ENCODE measurements around the gene ERI2. TPM values are rescaled to one million over a fixed set of nuclear protein-coding genes. Genes with fewer than 3 reads are reported as not detected.

Gene ERI2
- total and polyA plus RNA-seq, 2 of the 13 experiments (the other 11 are each of a cell fraction or from before 2014, with no cell fraction given) = 17.4 to 41.3 TPM

DNA sequence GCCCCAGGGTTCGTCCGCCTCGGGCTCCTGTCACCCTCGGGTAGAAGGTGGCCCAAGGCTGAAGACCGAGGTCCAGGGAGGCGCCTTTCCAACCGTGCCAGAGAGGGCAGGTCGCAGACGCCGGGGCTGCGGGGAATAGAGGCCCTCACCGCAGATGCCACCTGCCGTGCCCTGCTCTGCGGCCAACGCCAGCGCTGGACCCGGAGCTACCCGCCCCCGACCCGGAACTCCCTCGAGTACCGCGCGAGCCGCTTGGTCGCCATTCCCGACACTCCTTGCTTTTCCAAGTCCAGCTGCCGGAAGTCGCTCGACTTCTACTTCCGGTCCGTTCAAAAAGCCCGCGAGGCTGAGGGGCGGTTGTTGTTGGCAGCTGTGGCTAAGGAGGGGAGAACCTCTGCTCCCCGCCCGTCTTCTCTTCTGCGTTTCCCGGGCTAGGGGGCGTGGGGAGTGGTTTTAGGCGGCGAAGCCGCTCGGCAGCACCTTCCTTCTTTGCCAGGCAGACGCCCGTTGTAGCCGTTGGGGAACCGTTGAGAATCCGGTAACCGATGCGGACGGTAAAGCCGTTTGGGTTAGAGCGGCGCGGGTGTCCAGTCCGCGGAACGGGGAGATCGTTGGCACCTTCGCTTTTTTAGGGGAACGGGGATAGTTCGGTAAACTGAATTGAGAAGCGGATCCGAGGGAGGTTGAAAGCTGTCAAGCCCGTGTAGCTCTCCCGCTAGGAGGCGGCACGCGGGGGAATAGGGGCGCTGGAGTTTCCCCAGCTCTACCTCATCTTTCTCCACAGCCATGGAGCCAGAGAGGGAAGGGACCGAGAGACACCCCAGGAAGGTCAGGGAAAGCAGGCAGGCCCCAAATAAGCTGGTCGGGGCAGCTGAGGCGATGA is at the start of gene ERI2, which contains the start of gene REXO5 (continued):
- TF ChIP-seq, protein P1, sequence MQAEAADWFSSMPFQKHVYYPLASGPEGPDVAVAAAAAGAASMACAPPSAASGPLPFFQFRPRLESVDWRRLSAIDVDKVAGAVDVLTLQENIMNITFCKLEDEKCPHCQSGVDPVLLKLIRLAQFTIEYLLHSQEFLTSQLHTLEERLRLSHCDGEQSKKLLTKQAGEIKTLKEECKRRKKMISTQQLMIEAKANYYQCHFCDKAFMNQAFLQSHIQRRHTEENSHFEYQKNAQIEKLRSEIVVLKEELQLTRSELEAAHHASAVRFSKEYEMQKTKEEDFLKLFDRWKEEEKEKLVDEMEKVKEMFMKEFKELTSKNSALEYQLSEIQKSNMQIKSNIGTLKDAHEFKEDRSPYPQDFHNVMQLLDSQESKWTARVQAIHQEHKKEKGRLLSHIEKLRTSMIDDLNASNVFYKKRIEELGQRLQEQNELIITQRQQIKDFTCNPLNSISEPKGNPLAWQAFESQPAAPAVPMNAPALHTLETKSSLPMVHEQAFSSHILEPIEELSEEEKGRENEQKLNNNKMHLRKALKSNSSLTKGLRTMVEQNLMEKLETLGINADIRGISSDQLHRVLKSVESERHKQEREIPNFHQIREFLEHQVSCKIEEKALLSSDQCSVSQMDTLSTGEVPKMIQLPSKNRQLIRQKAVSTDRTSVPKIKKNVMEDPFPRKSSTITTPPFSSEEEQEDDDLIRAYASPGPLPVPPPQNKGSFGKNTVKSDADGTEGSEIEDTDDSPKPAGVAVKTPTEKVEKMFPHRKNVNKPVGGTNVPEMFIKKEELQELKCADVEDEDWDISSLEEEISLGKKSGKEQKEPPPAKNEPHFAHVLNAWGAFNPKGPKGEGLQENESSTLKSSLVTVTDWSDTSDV (CRISPR knock-in tag; IDR thresholded peaks at IDR 0.05) = peak; percentile 61
- TF ChIP-seq TRIM24 (CRISPR knock-in tag; IDR thresholded peaks at IDR 0.05) = no peak
- TF ChIP-seq, protein P2, sequence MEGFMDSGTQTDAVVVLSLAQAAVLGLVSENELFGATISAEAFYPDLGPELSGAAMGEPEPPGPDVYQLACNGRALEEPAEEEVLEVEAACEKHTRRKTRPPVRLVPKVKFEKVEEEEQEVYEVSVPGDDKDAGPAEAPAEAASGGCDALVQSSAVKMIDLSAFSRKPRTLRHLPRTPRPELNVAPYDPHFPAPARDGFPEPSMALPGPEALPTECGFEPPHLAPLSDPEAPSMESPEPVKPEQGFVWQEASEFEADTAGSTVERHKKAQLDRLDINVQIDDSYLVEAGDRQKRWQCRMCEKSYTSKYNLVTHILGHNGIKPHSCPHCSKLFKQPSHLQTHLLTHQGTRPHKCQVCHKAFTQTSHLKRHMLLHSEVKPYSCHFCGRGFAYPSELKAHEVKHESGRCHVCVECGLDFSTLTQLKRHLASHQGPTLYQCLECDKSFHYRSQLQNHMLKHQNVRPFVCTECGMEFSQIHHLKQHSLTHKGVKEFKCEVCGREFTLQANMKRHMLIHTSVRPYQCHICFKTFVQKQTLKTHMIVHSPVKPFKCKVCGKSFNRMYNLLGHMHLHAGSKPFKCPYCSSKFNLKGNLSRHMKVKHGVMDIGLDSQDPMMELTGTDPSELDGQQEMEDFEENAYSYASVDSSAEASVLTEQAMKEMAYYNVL (CRISPR knock-in tag; IDR thresholded peaks at IDR 0.05; ENCODE audit: borderline replicate concordance) = peak; percentile 87
- peak; percentile 84; the same call in 1 of the 2 replicates for TF ChIP-seq ZNF234 (CRISPR knock-in tag; conservative IDR thresholded peaks at IDR 0.05)
- peak; percentile 99 for TF ChIP-seq SMYD3 (CRISPR knock-in tag; IDR thresholded peaks at IDR 0.05)
- TF ChIP-seq FIP1L1 (IDR thresholded peaks at IDR 0.05; ENCODE audit: borderline replicate concordance, insufficient read depth, low read depth, low read length) = 0 out of 2 replicates have a peak, but pooled peaks have one; percentile 55
- TF ChIP-seq SP140L (CRISPR knock-in tag; IDR thresholded peaks at IDR 0.05; ENCODE audit: borderline replicate concordance) = peak; percentile 89
- TF ChIP-seq, protein P3, sequence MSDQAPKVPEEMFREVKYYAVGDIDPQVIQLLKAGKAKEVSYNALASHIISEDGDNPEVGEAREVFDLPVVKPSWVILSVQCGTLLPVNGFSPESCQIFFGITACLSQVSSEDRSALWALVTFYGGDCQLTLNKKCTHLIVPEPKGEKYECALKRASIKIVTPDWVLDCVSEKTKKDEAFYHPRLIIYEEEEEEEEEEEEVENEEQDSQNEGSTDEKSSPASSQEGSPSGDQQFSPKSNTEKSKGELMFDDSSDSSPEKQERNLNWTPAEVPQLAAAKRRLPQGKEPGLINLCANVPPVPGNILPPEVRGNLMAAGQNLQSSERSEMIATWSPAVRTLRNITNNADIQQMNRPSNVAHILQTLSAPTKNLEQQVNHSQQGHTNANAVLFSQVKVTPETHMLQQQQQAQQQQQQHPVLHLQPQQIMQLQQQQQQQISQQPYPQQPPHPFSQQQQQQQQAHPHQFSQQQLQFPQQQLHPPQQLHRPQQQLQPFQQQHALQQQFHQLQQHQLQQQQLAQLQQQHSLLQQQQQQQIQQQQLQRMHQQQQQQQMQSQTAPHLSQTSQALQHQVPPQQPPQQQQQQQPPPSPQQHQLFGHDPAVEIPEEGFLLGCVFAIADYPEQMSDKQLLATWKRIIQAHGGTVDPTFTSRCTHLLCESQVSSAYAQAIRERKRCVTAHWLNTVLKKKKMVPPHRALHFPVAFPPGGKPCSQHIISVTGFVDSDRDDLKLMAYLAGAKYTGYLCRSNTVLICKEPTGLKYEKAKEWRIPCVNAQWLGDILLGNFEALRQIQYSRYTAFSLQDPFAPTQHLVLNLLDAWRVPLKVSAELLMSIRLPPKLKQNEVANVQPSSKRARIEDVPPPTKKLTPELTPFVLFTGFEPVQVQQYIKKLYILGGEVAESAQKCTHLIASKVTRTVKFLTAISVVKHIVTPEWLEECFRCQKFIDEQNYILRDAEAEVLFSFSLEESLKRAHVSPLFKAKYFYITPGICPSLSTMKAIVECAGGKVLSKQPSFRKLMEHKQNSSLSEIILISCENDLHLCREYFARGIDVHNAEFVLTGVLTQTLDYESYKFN (CRISPR knock-in tag; conservative IDR thresholded peaks at IDR 0.05) = peak; percentile 80
- TF ChIP-seq ZNF251 (CRISPR knock-in tag; IDR thresholded peaks at IDR 0.05) = peak; percentile 85; the same call in 1 of the 2 replicates
- peak; percentile 41 for TF ChIP-seq DNMT3B (CRISPR knock-in tag; conservative IDR thresholded peaks at IDR 0.05)
- TF ChIP-seq SKI (IDR thresholded peaks at IDR 0.05; ENCODE audit: partially characterized antibody) = no peak
- TF ChIP-seq, protein P4, sequence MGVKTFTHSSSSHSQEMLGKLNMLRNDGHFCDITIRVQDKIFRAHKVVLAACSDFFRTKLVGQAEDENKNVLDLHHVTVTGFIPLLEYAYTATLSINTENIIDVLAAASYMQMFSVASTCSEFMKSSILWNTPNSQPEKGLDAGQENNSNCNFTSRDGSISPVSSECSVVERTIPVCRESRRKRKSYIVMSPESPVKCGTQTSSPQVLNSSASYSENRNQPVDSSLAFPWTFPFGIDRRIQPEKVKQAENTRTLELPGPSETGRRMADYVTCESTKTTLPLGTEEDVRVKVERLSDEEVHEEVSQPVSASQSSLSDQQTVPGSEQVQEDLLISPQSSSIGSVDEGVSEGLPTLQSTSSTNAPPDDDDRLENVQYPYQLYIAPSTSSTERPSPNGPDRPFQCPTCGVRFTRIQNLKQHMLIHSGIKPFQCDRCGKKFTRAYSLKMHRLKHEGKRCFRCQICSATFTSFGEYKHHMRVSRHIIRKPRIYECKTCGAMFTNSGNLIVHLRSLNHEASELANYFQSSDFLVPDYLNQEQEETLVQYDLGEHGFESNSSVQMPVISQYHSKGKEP (CRISPR knock-in tag; IDR thresholded peaks at IDR 0.05) = peak; percentile 73; the same call in 1 of the 2 replicates
- no peak for TF ChIP-seq NFE2L2 (IDR thresholded peaks at IDR 0.05; ENCODE audit: low read length)
- TF ChIP-seq FOXA1 (IDR thresholded peaks at IDR 0.05) = no peak
- 0 out of 2 replicates have a peak, but pooled peaks have one; percentile 27 for TF ChIP-seq FOXA1 (CRISPR knock-in tag; IDR thresholded peaks at IDR 0.05)
- TF ChIP-seq SPEN (CRISPR knock-in tag; IDR thresholded peaks at IDR 0.05; ENCODE audit: low read depth) = peak; percentile 88
- TF ChIP-seq, protein P5, sequence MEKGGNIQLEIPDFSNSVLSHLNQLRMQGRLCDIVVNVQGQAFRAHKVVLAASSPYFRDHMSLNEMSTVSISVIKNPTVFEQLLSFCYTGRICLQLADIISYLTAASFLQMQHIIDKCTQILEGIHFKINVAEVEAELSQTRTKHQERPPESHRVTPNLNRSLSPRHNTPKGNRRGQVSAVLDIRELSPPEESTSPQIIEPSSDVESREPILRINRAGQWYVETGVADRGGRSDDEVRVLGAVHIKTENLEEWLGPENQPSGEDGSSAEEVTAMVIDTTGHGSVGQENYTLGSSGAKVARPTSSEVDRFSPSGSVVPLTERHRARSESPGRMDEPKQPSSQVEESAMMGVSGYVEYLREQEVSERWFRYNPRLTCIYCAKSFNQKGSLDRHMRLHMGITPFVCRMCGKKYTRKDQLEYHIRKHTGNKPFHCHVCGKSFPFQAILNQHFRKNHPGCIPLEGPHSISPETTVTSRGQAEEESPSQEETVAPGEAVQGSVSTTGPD (CRISPR knock-in tag; IDR thresholded peaks at IDR 0.05) = peak; percentile 88; the same call in 1 of the 2 replicates

Data from HepG2 (cell line).